NCI-H1694 (cell line): Measurements from ENCODE around the gene SETD2.
"Not testable (repeated sequence)": the region's sequence is repeated elsewhere in the genome, so short reads cannot be mapped to it uniquely, and the experiment has no call there.

ENCODE experiments used
- DNase-seq: peaks from one replicate; lab custom pipeline; 2025; lab: John Stamatoyannopoulos, UW

The SETD2 gene, protein sequence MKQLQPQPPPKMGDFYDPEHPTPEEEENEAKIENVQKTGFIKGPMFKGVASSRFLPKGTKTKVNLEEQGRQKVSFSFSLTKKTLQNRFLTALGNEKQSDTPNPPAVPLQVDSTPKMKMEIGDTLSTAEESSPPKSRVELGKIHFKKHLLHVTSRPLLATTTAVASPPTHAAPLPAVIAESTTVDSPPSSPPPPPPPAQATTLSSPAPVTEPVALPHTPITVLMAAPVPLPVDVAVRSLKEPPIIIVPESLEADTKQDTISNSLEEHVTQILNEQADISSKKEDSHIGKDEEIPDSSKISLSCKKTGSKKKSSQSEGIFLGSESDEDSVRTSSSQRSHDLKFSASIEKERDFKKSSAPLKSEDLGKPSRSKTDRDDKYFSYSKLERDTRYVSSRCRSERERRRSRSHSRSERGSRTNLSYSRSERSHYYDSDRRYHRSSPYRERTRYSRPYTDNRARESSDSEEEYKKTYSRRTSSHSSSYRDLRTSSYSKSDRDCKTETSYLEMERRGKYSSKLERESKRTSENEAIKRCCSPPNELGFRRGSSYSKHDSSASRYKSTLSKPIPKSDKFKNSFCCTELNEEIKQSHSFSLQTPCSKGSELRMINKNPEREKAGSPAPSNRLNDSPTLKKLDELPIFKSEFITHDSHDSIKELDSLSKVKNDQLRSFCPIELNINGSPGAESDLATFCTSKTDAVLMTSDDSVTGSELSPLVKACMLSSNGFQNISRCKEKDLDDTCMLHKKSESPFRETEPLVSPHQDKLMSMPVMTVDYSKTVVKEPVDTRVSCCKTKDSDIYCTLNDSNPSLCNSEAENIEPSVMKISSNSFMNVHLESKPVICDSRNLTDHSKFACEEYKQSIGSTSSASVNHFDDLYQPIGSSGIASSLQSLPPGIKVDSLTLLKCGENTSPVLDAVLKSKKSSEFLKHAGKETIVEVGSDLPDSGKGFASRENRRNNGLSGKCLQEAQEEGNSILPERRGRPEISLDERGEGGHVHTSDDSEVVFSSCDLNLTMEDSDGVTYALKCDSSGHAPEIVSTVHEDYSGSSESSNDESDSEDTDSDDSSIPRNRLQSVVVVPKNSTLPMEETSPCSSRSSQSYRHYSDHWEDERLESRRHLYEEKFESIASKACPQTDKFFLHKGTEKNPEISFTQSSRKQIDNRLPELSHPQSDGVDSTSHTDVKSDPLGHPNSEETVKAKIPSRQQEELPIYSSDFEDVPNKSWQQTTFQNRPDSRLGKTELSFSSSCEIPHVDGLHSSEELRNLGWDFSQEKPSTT (N-terminal part only)

DNA sequence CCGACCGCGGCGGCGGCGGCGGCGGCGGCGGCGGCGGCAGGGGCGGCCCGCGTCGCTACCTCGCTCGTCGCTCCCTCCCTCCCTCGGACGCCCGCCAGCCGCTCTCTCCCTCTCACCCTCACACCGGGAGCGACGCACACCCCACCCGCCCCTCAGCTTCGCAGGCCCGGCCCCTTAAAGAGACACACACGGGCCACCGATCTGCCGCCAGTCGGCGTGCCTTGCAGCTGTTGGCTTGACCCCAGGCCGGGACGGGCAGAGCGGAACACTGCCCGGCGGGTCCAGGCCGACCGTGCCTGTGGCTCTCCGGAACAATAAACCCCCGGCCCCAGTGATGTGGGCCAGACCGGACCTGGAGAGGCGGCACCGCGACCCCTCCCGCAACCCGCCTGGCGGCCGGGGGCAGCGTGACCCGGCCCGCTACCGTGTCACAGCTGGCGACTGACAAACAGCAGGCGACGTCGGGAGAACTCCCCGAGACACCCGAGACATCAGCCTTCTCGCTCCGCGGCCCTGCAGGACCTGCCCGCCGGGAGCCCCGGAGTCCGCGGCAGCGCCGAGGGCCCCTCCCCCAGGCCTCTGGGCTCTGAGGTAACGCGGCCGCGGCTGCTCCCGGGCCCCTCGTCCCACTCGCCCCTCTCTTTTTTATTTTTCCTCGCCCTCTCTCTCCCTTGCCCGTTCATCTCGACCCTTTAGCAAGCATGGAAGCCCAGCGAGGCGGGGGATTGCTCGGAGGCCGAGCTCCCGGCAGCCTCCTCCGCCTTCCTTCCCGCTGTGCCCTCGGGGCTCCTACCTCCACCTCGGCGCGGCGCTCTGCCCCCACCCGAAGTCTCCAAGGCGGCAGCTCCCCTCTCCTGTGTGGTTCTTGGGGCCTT is at the start of gene SETD2:
Gene SETD2, minus strand, starts transcription at position 107 of the 875 bp plus-strand sequence. CDS start 189 bp downstream, outside the sequence.
- DNase-seq: no peak

- no peak for DNase-seq
Measured at GRCh38 chr3:47210863-47211405, 47.0 kb upstream of the SETD2 start.

GRCh38 chr3:47206022-47206421 is 42.1 kb upstream of the SETD2 start:
- not testable (repeated sequence) for DNase-seq

- DNase-seq: no peak
Measured at GRCh38 chr3:47204875-47205274, 41.0 kb upstream of the SETD2 start.

- no peak for DNase-seq
Measured at GRCh38 chr3:47202542-47202941, 38.6 kb upstream of the SETD2 start.

- no peak for DNase-seq
Measured at GRCh38 chr3:47197287-47197686, 33.4 kb upstream of the SETD2 start.

- DNase-seq: no peak
Measured at GRCh38 chr3:47194994-47195393, 31.1 kb upstream of the SETD2 start.

DNA sequence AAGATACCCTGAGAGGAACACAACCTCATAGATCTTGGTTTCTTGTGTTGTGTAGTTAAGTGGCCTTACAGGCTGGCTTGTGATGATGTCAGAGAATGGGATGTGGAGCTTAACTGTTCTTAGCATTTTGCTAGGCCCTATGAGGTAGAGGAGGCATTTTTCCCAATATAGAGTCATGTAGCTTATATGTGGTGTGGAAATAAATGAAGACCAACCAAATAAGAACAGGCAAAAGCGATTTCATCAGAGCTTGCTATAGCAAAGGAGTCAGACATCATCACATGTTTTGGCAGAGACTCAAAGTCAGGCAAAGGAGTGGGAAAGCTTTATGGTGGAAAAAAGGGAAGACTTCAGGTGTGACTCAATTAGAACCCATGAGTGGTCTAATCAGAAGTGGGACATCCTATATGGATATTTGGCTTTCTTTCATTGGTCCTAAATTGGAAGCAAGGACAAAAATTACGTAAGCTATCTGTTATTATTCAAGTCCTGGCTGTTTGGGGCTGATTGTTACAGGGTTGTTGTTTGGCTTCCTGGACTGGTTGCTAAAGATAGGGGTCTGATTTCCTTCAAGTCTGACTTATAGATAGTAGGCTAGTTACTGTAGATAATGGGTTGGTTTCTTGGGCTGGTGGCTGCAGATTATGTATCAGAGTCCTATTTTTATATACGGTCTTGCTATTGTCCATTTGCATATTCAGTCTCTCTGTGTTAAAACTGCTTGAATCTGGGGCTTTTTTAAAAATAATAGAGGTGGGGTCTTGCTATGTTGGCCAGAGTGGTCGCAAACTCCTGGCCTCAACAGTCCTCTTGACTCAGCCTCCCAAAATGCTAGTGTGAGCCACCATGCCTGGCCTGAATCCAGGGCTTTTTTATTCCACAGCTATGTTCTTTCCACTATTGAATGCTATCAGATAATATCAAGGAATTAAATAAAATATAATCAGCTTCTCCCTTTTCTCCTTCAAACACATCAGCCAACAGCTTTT is 30.3 kb upstream of the SETD2 start:
- DNase-seq: no peak

- DNase-seq: no peak
Measured at GRCh38 chr3:47186285-47186684, 22.4 kb upstream of the SETD2 start.

DNA sequence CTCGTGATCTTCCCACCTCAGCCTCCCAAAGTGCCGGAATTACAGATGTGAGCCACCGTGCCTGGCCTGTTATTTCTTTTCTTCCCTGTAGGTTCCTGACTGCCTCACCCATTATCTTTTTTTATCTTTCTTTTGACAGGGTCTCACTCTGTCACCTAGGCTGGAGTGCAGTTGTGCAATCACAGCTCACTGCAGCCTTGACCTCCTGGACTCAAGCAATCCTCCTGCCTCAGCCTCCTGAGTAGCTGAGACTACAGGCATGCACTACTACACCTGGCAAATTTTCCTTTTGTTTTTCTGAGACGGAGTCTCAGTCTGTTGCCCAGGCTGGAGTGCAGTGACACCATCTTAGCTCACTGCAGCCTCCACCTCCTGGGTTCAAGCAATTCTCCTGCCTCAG is 17.8 kb upstream of the SETD2 start:
- DNase-seq: not testable (repeated sequence)

GRCh38 chr3:47180011-47180410 is 16.1 kb upstream of the SETD2 start:
- not testable (repeated sequence) for DNase-seq

DNA sequence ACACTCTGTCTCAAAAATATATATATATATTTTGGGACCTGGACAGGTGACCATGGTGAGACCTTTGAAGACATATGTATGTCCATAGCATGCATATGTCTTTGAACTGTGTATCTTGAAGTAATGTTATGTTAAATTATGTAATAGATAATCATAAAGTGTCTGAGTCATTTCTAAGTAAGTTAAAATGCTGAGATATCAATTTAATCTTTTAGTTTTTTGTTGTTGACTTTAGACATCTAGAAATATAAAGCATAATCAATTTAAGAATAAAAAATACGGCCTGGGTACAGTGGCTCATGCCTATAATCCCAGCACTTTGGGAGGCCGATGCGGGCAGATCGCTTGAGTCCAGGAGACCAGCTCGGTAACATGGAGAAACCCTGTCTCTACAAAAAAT is 12.7 kb upstream of the SETD2 start:
- no peak for DNase-seq

GRCh38 chr3:47163169-47164006 is 525 bp downstream of the SETD2 start:
- DNase-seq: no peak

DNA sequence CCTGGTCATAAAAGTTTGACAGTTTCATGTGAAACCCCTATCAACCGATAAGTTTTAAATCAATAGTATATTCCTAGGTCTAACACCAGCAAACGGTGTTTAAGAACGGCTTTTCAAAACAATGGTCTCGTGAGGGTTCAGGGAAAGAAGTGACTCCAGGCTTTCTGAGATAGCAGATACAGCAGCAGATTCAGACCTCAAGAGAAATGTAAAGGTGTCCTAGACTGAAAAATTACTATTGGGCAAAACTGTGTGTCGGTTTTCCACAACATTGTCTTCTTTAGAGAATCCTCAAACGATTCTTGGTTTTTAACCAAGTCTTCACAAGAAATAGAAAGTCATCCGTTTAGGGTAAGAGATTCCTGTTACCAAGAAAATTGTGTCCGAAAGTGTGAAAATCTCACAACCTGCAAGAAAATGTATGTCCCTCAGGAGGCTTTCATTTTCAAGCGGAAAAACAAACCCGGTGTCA is 1.2 kb downstream of the SETD2 start:
- no peak for DNase-seq

DNA sequence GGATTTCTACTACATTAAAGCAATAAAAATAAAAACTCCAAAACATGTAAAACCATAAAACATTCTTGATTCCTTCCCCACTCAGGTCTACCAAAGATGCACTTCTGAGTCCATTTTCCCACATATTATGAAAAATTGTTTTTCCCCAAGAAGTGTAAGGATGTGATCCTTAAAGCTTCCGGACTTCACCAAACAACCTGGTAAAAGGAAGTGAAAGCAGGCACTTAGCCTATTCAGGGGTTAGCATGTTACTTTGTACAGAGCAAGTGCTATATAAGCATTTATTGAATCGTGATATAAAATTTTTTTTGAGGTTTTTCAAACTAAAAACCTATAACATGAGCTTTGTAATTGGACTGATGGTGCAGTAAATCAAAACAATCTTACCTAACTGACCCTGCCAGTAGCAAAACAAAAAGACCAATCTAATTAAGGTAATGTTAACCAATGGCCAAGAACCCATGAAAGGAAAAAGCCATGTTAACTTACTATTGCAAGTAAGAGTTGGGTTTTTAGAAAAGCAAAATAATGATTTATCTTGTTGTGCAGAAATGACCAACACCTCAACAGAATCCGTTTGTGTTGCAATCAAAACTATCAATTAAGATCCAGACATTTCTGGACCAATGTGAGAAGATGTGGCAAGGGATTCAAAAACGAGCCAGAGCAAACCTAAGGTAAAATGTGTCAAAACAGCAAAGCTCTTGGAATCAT is 1.8 kb downstream of the SETD2 start:
- no peak for DNase-seq

DNA sequence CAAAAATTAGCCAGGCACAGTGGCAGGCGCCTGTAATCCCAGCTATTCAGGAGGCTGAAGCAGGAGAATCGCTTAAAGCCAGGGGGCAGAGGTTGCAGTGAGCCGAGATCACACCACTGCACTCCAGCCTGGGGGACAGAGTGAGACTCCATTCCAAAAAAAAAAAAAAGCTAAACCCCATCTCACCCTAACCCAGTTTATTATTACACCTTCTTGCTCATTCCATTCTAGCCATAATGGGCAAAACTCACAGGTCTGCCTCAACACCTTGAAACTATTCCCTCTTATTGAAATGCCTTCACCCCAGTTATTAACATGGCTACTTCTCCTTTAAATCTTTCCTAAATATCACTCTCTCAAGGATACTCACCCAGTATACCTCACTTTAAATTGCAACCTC is 4.1 kb downstream of the SETD2 start:
- DNase-seq: no peak

DNA sequence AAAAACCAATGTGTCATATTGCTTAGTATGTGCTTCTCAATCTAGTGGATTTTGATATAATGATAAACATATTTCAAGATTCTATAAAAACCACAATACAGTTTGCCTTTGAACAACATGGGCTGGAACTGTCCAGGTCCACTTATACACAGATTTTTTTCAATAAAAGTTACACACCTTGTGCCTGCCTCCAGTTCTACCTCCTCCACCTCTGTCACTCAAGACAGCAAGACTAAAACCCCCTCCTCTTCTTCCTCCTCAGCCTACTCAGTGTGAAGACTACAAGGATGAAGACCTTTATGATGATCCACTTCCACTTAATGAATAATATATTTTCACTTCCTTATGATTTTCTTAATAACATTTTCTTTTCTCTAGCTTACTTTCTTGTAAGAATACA is 5.7 kb downstream of the SETD2 start:
- no peak for DNase-seq

- no peak for DNase-seq
Measured at GRCh38 chr3:47156396-47156795, 7.5 kb downstream of the SETD2 start.
